Progenitor cell of endocrine pancreas (in vitro differentiated cells): ENCODE results near the gene KAZN. TPM values are rescaled to one million over a fixed set of nuclear protein-coding genes. Genes with fewer than 3 reads are reported as not detected.

Source experiments
- DNase-seq: peaks from one replicate; pipeline ENCODE4 v3.0.0; 2021; ENCODE audit warnings: low spot score; ENCODE audit not compliant: unreplicated experiment
- H3K27ac Mint-ChIP-seq: 2 replicates; pipeline ENCODE4 v1.8.0; 2021; ENCODE audit warnings: mild to moderate bottlenecking, moderate library complexity, mixed read lengths
- H3K27me3 Mint-ChIP-seq: 2 replicates; pipeline ENCODE4 v1.8.0; 2021; ENCODE audit warnings: mixed read lengths
- H3K36me3 Mint-ChIP-seq: 2 replicates; pipeline ENCODE4 v1.8.0; 2022; ENCODE audit warnings: mixed read lengths; ENCODE audit not compliant: insufficient read depth
- H3K4me1 Mint-ChIP-seq: 2 replicates; pipeline ENCODE4 v1.8.0; 2021; ENCODE audit warnings: low read depth, mixed read lengths
- H3K4me3 Mint-ChIP-seq: 2 replicates; pipeline ENCODE4 v1.8.0; 2021; ENCODE audit warnings: low read depth, mild to moderate bottlenecking, moderate library complexity, mixed read lengths
- H3K9me3 Mint-ChIP-seq: 2 replicates; pipeline ENCODE4 v1.8.0; 2021; ENCODE audit warnings: low read depth, mixed read lengths
- total RNA-seq: library from RNA; stranded (reverse); gene quantifications from 2 replicates; pipeline ENCODE4 v1.2.1, GENCODE V29; 2021
- TF ChIP-seq, protein P1 (sequence below): fragments of 200-600 bp; sonication (generic); IDR thresholded peaks from one replicate; pipeline ENCODE4 v1.5.0; 2021; ENCODE audit warnings: antibody characterized with exemption, mild to moderate bottlenecking; ENCODE audit not compliant: unreplicated experiment

The KAZN gene
- total RNA-seq, 1 donor from 2014 or later, result 12.9 TPM

DNA sequence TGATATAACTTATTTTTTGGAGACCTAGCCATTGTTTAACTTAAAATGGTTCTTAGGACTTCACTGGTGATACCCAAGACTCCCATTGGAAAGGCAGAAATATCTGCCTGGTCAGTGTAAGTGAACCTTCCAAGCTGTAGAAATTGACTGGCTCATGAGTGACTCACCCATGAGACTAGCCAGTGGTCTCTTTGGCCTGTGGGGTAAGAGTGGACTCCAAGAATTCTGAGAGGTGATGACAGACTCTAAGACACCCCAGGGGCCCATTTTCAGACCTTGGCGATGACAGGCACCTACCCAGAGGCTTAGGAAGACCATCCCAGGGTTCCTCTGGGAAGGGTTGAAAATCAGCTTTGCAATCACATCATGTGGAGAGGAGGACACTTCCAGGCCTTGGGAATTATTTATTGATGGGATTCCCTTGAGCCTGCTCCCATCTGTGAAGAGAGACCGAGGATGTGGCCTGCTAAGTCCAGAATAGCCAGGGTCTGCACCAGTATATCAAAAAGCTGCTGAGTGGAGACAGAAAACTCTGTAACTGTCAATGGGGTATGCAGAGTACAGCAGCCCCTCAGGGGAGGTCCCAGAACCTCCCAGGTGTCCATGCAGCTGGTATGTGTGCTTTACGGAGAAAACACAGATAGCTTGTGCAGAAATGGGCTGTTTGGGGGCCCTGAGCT, 78.9 kb downstream of the KAZN start:
- Mint-ChIP-seq H3K27me3 (no peaks in the 10 kb centered on the region), H3K27ac (no peak overlapping the region), H3K36me3 (peaks cover 12% of the 10 kb centered on the region), H3K4me3 (no peak overlapping the region), H3K9me3 (peaks cover 14% of the 10 kb centered on the region), H3K4me1 (peaks cover 11% of the 10 kb centered on the region)
- TF ChIP-seq, protein P1, sequence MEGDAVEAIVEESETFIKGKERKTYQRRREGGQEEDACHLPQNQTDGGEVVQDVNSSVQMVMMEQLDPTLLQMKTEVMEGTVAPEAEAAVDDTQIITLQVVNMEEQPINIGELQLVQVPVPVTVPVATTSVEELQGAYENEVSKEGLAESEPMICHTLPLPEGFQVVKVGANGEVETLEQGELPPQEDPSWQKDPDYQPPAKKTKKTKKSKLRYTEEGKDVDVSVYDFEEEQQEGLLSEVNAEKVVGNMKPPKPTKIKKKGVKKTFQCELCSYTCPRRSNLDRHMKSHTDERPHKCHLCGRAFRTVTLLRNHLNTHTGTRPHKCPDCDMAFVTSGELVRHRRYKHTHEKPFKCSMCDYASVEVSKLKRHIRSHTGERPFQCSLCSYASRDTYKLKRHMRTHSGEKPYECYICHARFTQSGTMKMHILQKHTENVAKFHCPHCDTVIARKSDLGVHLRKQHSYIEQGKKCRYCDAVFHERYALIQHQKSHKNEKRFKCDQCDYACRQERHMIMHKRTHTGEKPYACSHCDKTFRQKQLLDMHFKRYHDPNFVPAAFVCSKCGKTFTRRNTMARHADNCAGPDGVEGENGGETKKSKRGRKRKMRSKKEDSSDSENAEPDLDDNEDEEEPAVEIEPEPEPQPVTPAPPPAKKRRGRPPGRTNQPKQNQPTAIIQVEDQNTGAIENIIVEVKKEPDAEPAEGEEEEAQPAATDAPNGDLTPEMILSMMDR, result no peak
- DNase-seq, result no peak

DNA sequence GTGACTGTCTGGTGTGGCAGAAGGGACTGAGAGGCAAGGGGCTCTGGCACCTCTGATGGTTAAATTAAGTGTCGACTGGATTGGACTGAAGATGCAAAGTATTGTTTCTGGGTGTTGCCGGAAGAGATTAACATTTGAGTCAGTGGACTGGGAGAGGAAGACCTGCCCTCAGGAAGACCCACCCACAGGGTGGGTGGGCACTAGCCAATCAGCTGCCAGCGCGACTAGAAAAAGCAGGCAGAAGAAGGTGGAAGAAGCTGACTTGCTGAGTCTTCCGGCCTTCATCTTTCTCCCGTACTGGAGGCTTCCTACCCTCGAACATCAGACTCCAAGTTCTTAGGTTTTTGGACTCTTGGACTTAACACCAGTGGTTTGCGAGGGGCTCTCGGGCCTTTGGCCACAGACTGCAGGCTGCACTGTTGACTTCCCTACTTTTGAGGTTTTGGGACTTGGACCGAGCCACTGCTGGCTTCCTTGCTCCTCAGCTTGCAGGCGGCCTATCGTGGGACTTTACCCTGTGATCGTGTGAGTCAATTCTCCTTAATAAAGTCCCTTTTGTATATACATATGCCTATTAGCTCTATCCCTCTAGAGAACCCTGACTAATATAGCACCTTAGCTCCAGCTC, 79.6 kb downstream of the KAZN start:
- peaks cover 18% of the 10 kb centered on the region for H3K4me1 Mint-ChIP-seq
- H3K9me3 Mint-ChIP-seq, result peaks cover 14% of the 10 kb centered on the region
- no peaks in the 10 kb centered on the region for H3K27me3 Mint-ChIP-seq
- H3K36me3 Mint-ChIP-seq, result peaks cover 12% of the 10 kb centered on the region
- H3K4me3 Mint-ChIP-seq, result no peak overlapping the region
- peak overlapping the region; percentile 47 for H3K27ac Mint-ChIP-seq
- TF ChIP-seq, protein P1, result no peak
- no peak for DNase-seq

DNA sequence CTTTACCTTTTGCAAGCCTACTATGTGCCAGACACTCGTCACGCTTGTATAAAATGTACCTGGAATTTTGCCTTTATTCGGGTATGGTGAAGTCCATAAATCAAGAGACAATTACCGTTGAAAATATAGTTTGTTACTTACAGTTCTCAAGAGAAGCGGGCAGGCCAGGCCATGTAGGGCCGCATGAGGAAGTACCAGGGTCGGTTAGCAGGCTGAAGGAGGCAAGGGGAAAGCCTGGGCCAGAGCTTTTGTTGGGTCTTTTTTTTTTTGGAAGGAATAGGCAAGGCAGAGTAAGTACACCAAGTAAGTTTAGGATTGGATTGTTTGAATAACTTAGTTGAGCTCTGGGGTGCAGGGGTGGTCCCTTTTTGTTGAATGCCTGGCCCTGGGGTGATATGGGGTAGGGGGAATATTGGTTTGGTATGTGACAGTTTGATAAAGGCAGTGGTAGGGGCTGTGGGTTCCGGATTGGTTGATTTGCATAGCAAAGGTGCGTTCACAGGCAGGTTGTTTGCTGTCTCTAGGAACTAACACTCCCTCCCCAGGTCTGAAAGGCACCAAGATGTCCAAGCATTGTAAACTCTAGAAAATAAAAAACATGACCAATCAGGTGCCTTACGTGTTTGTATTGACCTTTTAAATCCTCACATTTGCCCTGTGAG, 80.7 kb downstream of the KAZN start:
- TF ChIP-seq, protein P1, result no peak
- H3K27me3 Mint-ChIP-seq, result no peaks in the 10 kb centered on the region
- peaks cover 5% of the 10 kb centered on the region for H3K36me3 Mint-ChIP-seq
- H3K4me1 Mint-ChIP-seq, result peaks cover 21% of the 10 kb centered on the region
- no peak overlapping the region for H3K27ac Mint-ChIP-seq
- no peak for DNase-seq
- peaks cover 8% of the 10 kb centered on the region for H3K9me3 Mint-ChIP-seq
- H3K4me3 Mint-ChIP-seq, result no peak overlapping the region

DNA sequence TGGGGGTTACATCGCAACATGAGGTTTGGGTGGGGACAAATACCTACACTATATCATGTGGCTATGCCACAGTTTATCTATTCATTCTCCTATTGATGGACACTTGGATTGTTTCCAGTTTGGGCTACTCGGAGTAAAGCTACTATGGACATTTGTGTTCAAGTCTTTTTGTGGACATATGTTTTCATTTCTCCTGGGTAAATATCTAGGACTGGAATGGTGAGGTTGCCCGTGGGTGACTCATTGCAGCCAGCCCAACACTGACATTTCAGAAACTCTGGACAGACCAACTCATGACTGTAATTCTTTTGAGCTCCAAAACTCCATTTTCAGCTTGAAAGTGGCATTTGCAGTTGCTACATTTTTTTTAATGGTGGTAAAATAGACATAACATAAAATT, 82.7 kb downstream of the KAZN start:
- Mint-ChIP-seq H3K27ac (no peak overlapping the region), H3K4me3 (no peak overlapping the region), H3K9me3 (peaks cover 7% of the 10 kb centered on the region), H3K27me3 (no peaks in the 10 kb centered on the region), H3K36me3 (peaks cover 5% of the 10 kb centered on the region), H3K4me1 (peaks cover 21% of the 10 kb centered on the region)
- TF ChIP-seq, protein P1, result no peak
- no peak for DNase-seq

DNA sequence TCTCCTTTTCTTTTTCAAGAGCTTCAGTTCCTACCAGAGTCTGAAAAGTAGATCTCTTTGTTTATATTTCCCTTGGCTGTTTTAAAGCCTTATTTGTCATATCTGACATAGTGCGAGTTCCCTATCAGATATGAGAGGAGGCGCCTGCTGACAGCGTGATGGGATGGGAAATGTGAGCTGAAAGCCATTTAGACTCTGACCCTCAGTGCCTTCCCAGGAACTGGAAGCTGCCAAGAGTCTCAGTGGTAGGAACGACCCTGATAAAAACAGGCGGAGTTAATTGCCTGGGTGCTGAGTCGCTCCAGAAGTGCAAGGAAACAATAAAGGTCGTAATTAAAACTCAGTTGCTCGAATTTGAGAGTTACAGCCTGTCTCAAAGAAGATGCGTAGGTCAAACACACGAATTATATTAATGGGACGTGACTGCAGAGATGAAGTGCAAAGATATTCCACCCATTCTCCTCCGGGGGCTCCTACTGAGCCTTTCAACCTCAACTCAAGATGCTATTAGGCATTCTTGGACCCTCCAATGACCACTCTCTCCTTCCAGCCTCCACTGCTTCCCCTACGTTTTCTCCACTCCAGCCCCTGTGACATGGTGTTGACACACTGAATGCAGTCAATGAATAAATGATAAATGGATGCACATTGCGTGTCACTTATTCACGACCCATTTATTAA, 84.6 kb downstream of the KAZN start:
- no peak for DNase-seq
- no peak overlapping the region for H3K4me3 Mint-ChIP-seq
- H3K36me3 Mint-ChIP-seq, result no peaks in the 10 kb centered on the region

More for the DNA sequence above, 84.6 kb downstream of the KAZN start:
- TF ChIP-seq, protein P1, result no peak
- Mint-ChIP-seq H3K4me1 (peaks cover 17% of the 10 kb centered on the region), H3K9me3 (peaks cover 3% of the 10 kb centered on the region), H3K27ac (peak overlapping the region; percentile 40), H3K27me3 (no peaks in the 10 kb centered on the region)
